ENCODE data around the gene COBLL1. TPM values are rescaled to one million over a fixed set of nuclear protein-coding genes. Genes with fewer than 3 reads are reported as not detected.

COBLL1 gene
- total RNA-seq, 4 donors from 2014 or later: 42.2 to 59.4 (median 45.2) TPM

DNA sequence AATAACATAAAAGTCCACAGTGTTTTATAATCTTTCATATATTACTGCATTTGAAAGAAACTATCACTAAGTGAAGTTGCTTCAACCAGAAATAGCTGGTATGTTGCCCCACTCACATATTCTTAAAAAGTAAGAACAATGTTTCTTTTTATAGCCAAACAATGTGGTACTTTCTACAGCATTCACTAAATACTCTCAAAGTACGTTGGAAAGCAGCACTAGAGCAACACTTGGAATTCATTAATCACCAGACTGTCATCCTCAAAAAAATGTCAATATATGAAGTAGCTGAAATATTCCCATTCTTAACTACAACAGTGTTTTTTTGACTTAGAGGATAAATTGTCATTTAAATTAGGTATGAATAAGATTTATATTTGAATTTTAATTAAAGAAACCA lies 32.8 kb downstream of the COBLL1 start:
- H3K4me3 ChIP-seq: no peak overlapping the region
- no peaks in the 10 kb centered on the region for H3K36me3 ChIP-seq
- no peak overlapping the region for H3K27ac ChIP-seq
- peaks cover 0 to under 1% (median 0%) of the 10 kb centered on the region in 4 donors for H3K4me1 ChIP-seq
- no peaks in the 10 kb centered on the region for H3K27me3 ChIP-seq
- H3K9me3 ChIP-seq: no peaks in the 10 kb centered on the region
- TF ChIP-seq CTCF (IDR thresholded peaks at IDR 0.05) (no peak), POLR2A (IDR thresholded peaks at IDR 0.05) (no peak)
- DNase-seq: no peak

GRCh38 chr2:164803776-164804466 lies 37.7 kb downstream of the COBLL1 start:
- peaks cover 0 to 3% (median 0%) of the 10 kb centered on the region in 4 donors for H3K4me1 ChIP-seq
- DNase-seq: no peak
- TF ChIP-seq CTCF (IDR thresholded peaks at IDR 0.05) (no peak), POLR2A (IDR thresholded peaks at IDR 0.05) (no peak)
- no peaks in the 10 kb centered on the region for H3K9me3 ChIP-seq
- no peak overlapping the region for H3K27ac ChIP-seq
- no peaks in the 10 kb centered on the region for H3K36me3 ChIP-seq
- no peaks in the 10 kb centered on the region for H3K27me3 ChIP-seq
- H3K4me3 ChIP-seq: no peak overlapping the region

- H3K36me3 ChIP-seq: no peaks in the 10 kb centered on the region
- H3K4me1 ChIP-seq: peaks cover 0 to 3% (median 0%) of the 10 kb centered on the region in 4 donors
- TF ChIP-seq POLR2A (IDR thresholded peaks at IDR 0.05) (no peak), CTCF (IDR thresholded peaks at IDR 0.05) (no peak)
- H3K4me3 ChIP-seq: no peak overlapping the region
- no peaks in the 10 kb centered on the region for H3K27me3 ChIP-seq
- no peak for DNase-seq
- H3K9me3 ChIP-seq: no peaks in the 10 kb centered on the region
- no peak overlapping the region for H3K27ac ChIP-seq
These were observed 39.4 kb downstream of the COBLL1 start for GRCh38 chr2:164802095-164802707.

GRCh38 chr2:164800572-164800971 lies 41.1 kb downstream of the COBLL1 start:
- H3K36me3 ChIP-seq: no peaks in the 10 kb centered on the region
- H3K27ac ChIP-seq: no peak overlapping the region
- no peak overlapping the region for H3K4me3 ChIP-seq
- H3K9me3 ChIP-seq: no peaks in the 10 kb centered on the region
- H3K4me1 ChIP-seq: peaks cover 0 to 3% (median 0%) of the 10 kb centered on the region in 4 donors
- DNase-seq: no peak
- no peak for TF ChIP-seq POLR2A (IDR thresholded peaks at IDR 0.05)
- no peak for TF ChIP-seq CTCF (IDR thresholded peaks at IDR 0.05)
- no peaks in the 10 kb centered on the region for H3K27me3 ChIP-seq

- H3K27ac ChIP-seq: no peak overlapping the region
- H3K36me3 ChIP-seq: no peaks in the 10 kb centered on the region
- no peaks in the 10 kb centered on the region for H3K27me3 ChIP-seq
- no peak for TF ChIP-seq CTCF (IDR thresholded peaks at IDR 0.05)
- no peak for TF ChIP-seq POLR2A (IDR thresholded peaks at IDR 0.05)
- no peak for DNase-seq
- no peak overlapping the region for H3K4me3 ChIP-seq
- no peaks in the 10 kb centered on the region for H3K4me1 ChIP-seq
- H3K9me3 ChIP-seq: no peaks in the 10 kb centered on the region
These were observed 44.0 kb downstream of the COBLL1 start for GRCh38 chr2:164797627-164798026.
